SK-N-SH (cell line): ENCODE results near the gene ASIC1. TPM values are rescaled to one million over a fixed set of nuclear protein-coding genes. Genes with fewer than 3 reads are reported as not detected.
A peak's percentile ranks its signal among the peaks of the same experiment; 100 is the strongest.

Source experiments
- CTCF ChIA-PET: fragments of 300-600, 350-600 bp; formaldehyde crosslinking; extraction: SDS; loops from one replicate; lab custom pipeline; 2021; lab: Yijun Ruan, JAX
- POLR2A ChIA-PET: fragments of 350-600 bp; sonication (Branson Sonifier 250); formaldehyde crosslinking; extraction: SDS; loops from one replicate; lab custom pipeline; 2020; ENCODE audit warnings: antibody characterized with exemption, inconsistent platforms; lab: Yijun Ruan, JAX
- DNase-seq: peaks from one replicate; pipeline ENCODE4 v3.0.0; 2012
- H2AFZ ChIP-seq: fragments of 200-600 bp; sonication (generic); 2 replicates; pipeline ENCODE4 v1.8.1; 2016; ENCODE audit warnings: antibody characterized with exemption, mild to moderate bottlenecking, low read depth
- H3F3A ChIP-seq: fragments of 200-600 bp; sonication (generic); replicated peaks from 2 replicates; pipeline ENCODE3; 2016; ENCODE audit warnings: antibody characterized with exemption, mild to moderate bottlenecking; ENCODE audit not compliant: insufficient read depth
- H3K27ac ChIP-seq, 2 experiments: fragments of 200-500 bp in 1 of 2; fragments of 200-600 bp in 1 of 2; sonication (Bioruptor generic) in 1 of 2; sonication (generic), shearing (Covaris generic) in 1 of 2; 2 replicates each; pipeline versions ENCODE4 v1.5.1 to v1.6.1; 2014 to 2016; ENCODE audit warnings: low read depth in 2 of 2, inconsistent platforms in 1 of 2, low read length in 1 of 2, mild to moderate bottlenecking in 1 of 2, mixed read lengths in 1 of 2
- H3K27me3 ChIP-seq: fragments of 200-600 bp; sonication (generic), shearing (Covaris generic); 2 replicates; pipeline ENCODE4 v1.6.1; 2016; ENCODE audit warnings: mixed run types; ENCODE audit not compliant: insufficient read depth
- H3K36me3 ChIP-seq, 2 experiments: fragments of 200-500 bp in 1 of 2; fragments of 200-600 bp in 1 of 2; sonication (Bioruptor generic) in 1 of 2; sonication (generic) in 1 of 2; replicated peaks in 1 of 2; 2 replicates each; pipeline versions ENCODE3 to v1.5.1; 2014 to 2016; ENCODE audit warnings: low read length in 1 of 2, mild to moderate bottlenecking in 1 of 2; ENCODE audit not compliant: insufficient read depth in 2 of 2, control insufficient read depth in 1 of 2
- H3K4me1 ChIP-seq, 2 experiments: fragments of 200-500 bp in 1 of 2; fragments of 200-600 bp in 1 of 2; sonication (Bioruptor generic) in 1 of 2; sonication (generic), shearing (Covaris generic) in 1 of 2; 2 replicates each; pipeline versions ENCODE4 v1.5.1 to v1.6.1; 2014 to 2016; ENCODE audit warnings: low read depth in 1 of 2, low read length in 1 of 2, mixed run types in 1 of 2; ENCODE audit not compliant: insufficient read depth in 2 of 2, control insufficient read depth in 1 of 2
- H3K4me2 ChIP-seq: fragments of 200-600 bp; sonication (generic), shearing (Covaris generic); 2 replicates; pipeline ENCODE4 v1.6.1; 2017; ENCODE audit warnings: mixed run types
- H3K4me3 ChIP-seq, 2 experiments: fragments of 200-500 bp in 1 of 2; fragments of 200-600 bp in 1 of 2; sonication (Bioruptor generic) in 1 of 2; sonication (generic), shearing (Covaris generic) in 1 of 2; 2 replicates each; pipeline versions ENCODE4 v1.5.1 to v1.8.1; 2014 to 2016; ENCODE audit warnings: low read depth in 2 of 2, inconsistent platforms in 1 of 2, low read length in 1 of 2, mild to moderate bottlenecking in 1 of 2, mixed read lengths in 1 of 2, moderate library complexity in 1 of 2
- H3K79me2 ChIP-seq: fragments of 200-600 bp; sonication (generic); 2 replicates; pipeline ENCODE4 v1.8.1; 2017; ENCODE audit warnings: mild to moderate bottlenecking; ENCODE audit not compliant: insufficient read depth
- H3K9ac ChIP-seq: fragments of 200-600 bp; sonication (generic); 2 replicates; pipeline ENCODE4 v1.6.1; 2017; ENCODE audit warnings: mixed run types
- H3K9me2 ChIP-seq: fragments of 200-600 bp; sonication (generic); 2 replicates; pipeline ENCODE4 v1.6.1; 2017; ENCODE audit warnings: mixed run types
- H3K9me3 ChIP-seq: fragments of 200-600 bp; sonication (generic); 2 replicates; pipeline ENCODE4 v1.6.1; 2017; ENCODE audit warnings: mixed run types, mild to moderate bottlenecking, moderate library complexity
- H4K20me1 ChIP-seq: fragments of 200-600 bp; sonication (generic); 2 replicates; pipeline ENCODE4 v1.6.1; 2017; ENCODE audit warnings: mild to moderate bottlenecking, mixed run types; ENCODE audit not compliant: insufficient read depth
- CHD2 ChIP-seq: fragments of 150-350 bp; IDR thresholded peaks from 2 replicates; pipeline ENCODE4 v1.6.1; 2018; ENCODE audit warnings: low read length; ENCODE audit not compliant: partially characterized antibody
- CTCF ChIP-seq: fragments of 200-600 bp; sonication (generic); IDR thresholded peaks from 2 replicates; pipeline ENCODE4 v1.6.1; 2017; ENCODE audit warnings: antibody characterized with exemption, mild to moderate bottlenecking, moderate library complexity
- ELF1 ChIP-seq: IDR thresholded peaks from 2 replicates; pipeline ENCODE4 v1.4.0; 2012
- EP300 ChIP-seq, 2 experiments: IDR thresholded peaks; 2 replicates each; pipeline versions ENCODE4 v1.4.0 to v1.6.1; 2012; ENCODE audit warnings: borderline replicate concordance in 1 of 2, low read depth in 1 of 2, low read length in 1 of 2
- EZH2phosphoT487 ChIP-seq: fragments of 200-600 bp; sonication (generic); IDR thresholded peaks from 2 replicates; pipeline ENCODE4 v1.6.1; 2017; ENCODE audit warnings: low read depth, mixed run types, mild to moderate bottlenecking, antibody characterized with exemption, moderate library complexity, borderline replicate concordance
- FOSL2 ChIP-seq: IDR thresholded peaks from 2 replicates; pipeline ENCODE4 v1.4.0; 2012; ENCODE audit warnings: low read depth, mild to moderate bottlenecking, moderate library complexity, borderline replicate concordance
- FOXJ3 ChIP-seq: sonication (generic); formaldehyde crosslinking; IDR thresholded peaks from 2 replicates; pipeline ENCODE4 v1.5.1; 2020; ENCODE audit warnings: mild to moderate bottlenecking, missing genetic modification reagents
- GABPA ChIP-seq: IDR thresholded peaks from 2 replicates; pipeline ENCODE4 v1.4.0; 2012; ENCODE audit warnings: low read depth, mild to moderate bottlenecking
- GATA2 ChIP-seq: sonication (generic); formaldehyde crosslinking; IDR thresholded peaks from 2 replicates; pipeline ENCODE4 v1.5.0; 2020; ENCODE audit warnings: mild to moderate bottlenecking, missing genetic modification reagents
- MAX ChIP-seq: IDR thresholded peaks from 2 replicates; pipeline ENCODE4 v1.4.0; 2012; ENCODE audit warnings: low read depth
- MXI1 ChIP-seq: IDR thresholded peaks from 2 replicates; pipeline ENCODE4 v1.6.1; 2012; ENCODE audit warnings: mild to moderate bottlenecking, low read depth, low read length, improper control_type of control experiment
- NFIC ChIP-seq: IDR thresholded peaks from 2 replicates; pipeline ENCODE4 v1.4.0; 2012; ENCODE audit warnings: borderline replicate concordance
- RAD21 ChIP-seq: IDR thresholded peaks from 2 replicates; pipeline ENCODE4 v1.6.1; 2012; ENCODE audit warnings: mild to moderate bottlenecking, low read length
- RCOR1 ChIP-seq: fragments of 150-350 bp; IDR thresholded peaks from 2 replicates; pipeline ENCODE4 v1.6.1; 2017; ENCODE audit warnings: antibody characterized with exemption, low read length
- RFX5 ChIP-seq: IDR thresholded peaks from 2 replicates; pipeline ENCODE4 v1.6.1; 2012; ENCODE audit warnings: mild to moderate bottlenecking, improper control_type of control experiment, low read length
- RXRA ChIP-seq: IDR thresholded peaks from 2 replicates; pipeline ENCODE4 v1.4.0; 2012; ENCODE audit warnings: low read depth, mild to moderate bottlenecking, borderline replicate concordance
- TAF1 ChIP-seq: IDR thresholded peaks from 2 replicates; pipeline ENCODE4 v1.6.1; 2012; ENCODE audit warnings: low read depth, mild to moderate bottlenecking, low read length, moderate library complexity, borderline replicate concordance
- TCF12 ChIP-seq: IDR thresholded peaks from 2 replicates; pipeline ENCODE4 v1.4.0; 2012
- TEAD4 ChIP-seq: IDR thresholded peaks from 2 replicates; pipeline ENCODE4 v1.4.0; 2012; ENCODE audit warnings: mild to moderate bottlenecking, borderline replicate concordance; ENCODE audit not compliant: insufficient read depth
- USF1 ChIP-seq: IDR thresholded peaks from 2 replicates; pipeline ENCODE4 v1.4.0; 2012; ENCODE audit warnings: low read depth, borderline replicate concordance
- ZBTB33 ChIP-seq: IDR thresholded peaks from 2 replicates; pipeline ENCODE4 v1.4.0; 2012; ENCODE audit warnings: low read depth, borderline replicate concordance
- WGBS: methylation state at CpG from one replicate; pipeline ENCODE4 v1.1.6; 2017; ENCODE audit warnings: low lambda C conversion rate; 5-methylcytosine and 5-hydroxymethylcytosine counted together
- polyA plus RNA-seq, 3 experiments: library from polyadenylated mRNA; depleted of rRNA; stranded (reverse); fragments of >200 nt; gene quantifications; 2 replicates each; pipeline ENCODE4 v1.2.3, GENCODE V29; 2012

Gene ASIC1
- polyA plus RNA-seq, 1 of the 3 experiments (the other 2 are of a cell fraction), result 28.4 TPM

GRCh38 chr12:50032854-50033581 lies 24.4 kb upstream of the ASIC1 start:
- Histone ChIP-seq H3K4me2 (no peak overlapping the region), H3F3A (no peaks in the 10 kb centered on the region), H3K9ac (no peak overlapping the region), H4K20me1 (no peaks in the 10 kb centered on the region), H3K4me1 (no peaks in the 10 kb centered on the region), H3K79me2 (no peaks in the 10 kb centered on the region)
- DNase-seq, result peak; percentile 39
- POLR2A ChIA-PET, result no interaction called here
- CTCF ChIA-PET, result interaction anchor here (0.6 to 10.5 kb wide), 6 partner anchors 15 to 65 kb away, joined by 3 to 105 read pairs (median 4); no protein-coding TSS in a partner anchor
- 94% methylated on average over 37 of the region's 37 CpGs for WGBS
- TF ChIP-seq USF1, result no peak
- no peak for TF ChIP-seq CHD2
- TF ChIP-seq RAD21, result no peak
- no peak for TF ChIP-seq MAX
- TF ChIP-seq TAF1, result no peak
- no peak for TF ChIP-seq NFIC
- TF ChIP-seq RFX5, result no peak
- no peak for TF ChIP-seq EZH2phosphoT487
- no peak for TF ChIP-seq MXI1
- no peak for TF ChIP-seq TCF12
- no peak for TF ChIP-seq GABPA
- TF ChIP-seq, all 33 proteins: peak for 0
- H3K36me3 ChIP-seq, result no peaks in the 10 kb centered on the region
- H3K27ac ChIP-seq, result no peak overlapping the region
- no peak overlapping the region for H3K4me3 ChIP-seq
- no peaks in the 10 kb centered on the region for H3K27me3 ChIP-seq
- no peaks in the 10 kb centered on the region for H3K9me3 ChIP-seq
- H2AFZ ChIP-seq, result no peak overlapping the region
- no peaks in the 10 kb centered on the region for H3K9me2 ChIP-seq

- POLR2A ChIA-PET, result interaction anchor here (1.3 kb wide), 1 partner anchor 60 kb away, joined by 5 read pairs; no protein-coding TSS in a partner anchor
- DNase-seq, result no peak
- no peaks in the 10 kb centered on the region for H4K20me1 ChIP-seq
- CTCF ChIA-PET, result interaction anchor here (1.3 to 10.5 kb wide), 21 partner anchors 9 to 276 kb away, joined by 3 to 110 read pairs (median 13); partner anchors contain the start of genes AQP6 and RACGAP1
- no peaks in the 10 kb centered on the region for H3K9me2 ChIP-seq
- H2AFZ ChIP-seq, result no peak overlapping the region
- H3K4me3 ChIP-seq, result no peak overlapping the region
- H3K4me2 ChIP-seq, result no peak overlapping the region
- peaks cover 0 to 3% of the 10 kb centered on the region in 2 experiments; a peak in 1 of 4 replicates for H3K4me1 ChIP-seq
- no peaks in the 10 kb centered on the region for H3K79me2 ChIP-seq
- no peaks in the 10 kb centered on the region for H3K36me3 ChIP-seq
- no peaks in the 10 kb centered on the region for H3K27me3 ChIP-seq
- H3K27ac ChIP-seq, result no peak overlapping the region
- H3F3A ChIP-seq, result no peaks in the 10 kb centered on the region
- H3K9ac ChIP-seq, result no peak overlapping the region
- 78% methylated on average over 4 of the region's 4 CpGs for WGBS
- TF ChIP-seq ELF1 (no peak), RXRA (no peak), RFX5 (no peak), TEAD4 (no peak), TCF12 (no peak), GATA2 (CRISPR knock-in tag) (no peak), USF1 (no peak), CTCF (no peak), NFIC (no peak), EP300 (IDR thresholded peaks at IDR 0.05; ENCODE audit: borderline replicate concordance in 1 of 2, low read depth in 1 of 2, low read length in 1 of 2) (no peak), ZBTB33 (no peak), EZH2phosphoT487 (no peak), CHD2 (no peak), TAF1 (no peak), RAD21 (no peak), MAX (no peak), FOXJ3 (CRISPR knock-in tag) (no peak), FOSL2 (no peak), RCOR1 (no peak)
- no peaks in the 10 kb centered on the region for H3K9me3 ChIP-seq
These were observed 19.1 kb upstream of the ASIC1 start for GRCh38 chr12:50038336-50038735.
